ENCODE measurements around the gene UBC. TPM values are rescaled to one million over a fixed set of nuclear protein-coding genes. Genes with fewer than 3 reads are reported as not detected.
A peak's percentile ranks its signal among the peaks of the same experiment; 100 is the strongest.

The UBC gene
- total and polyA plus RNA-seq, 9 of the 15 experiments (the other 6 are each of a cell fraction or from before 2014, with no cell fraction given): 533 to 1,153 (median 813) TPM

DNA sequence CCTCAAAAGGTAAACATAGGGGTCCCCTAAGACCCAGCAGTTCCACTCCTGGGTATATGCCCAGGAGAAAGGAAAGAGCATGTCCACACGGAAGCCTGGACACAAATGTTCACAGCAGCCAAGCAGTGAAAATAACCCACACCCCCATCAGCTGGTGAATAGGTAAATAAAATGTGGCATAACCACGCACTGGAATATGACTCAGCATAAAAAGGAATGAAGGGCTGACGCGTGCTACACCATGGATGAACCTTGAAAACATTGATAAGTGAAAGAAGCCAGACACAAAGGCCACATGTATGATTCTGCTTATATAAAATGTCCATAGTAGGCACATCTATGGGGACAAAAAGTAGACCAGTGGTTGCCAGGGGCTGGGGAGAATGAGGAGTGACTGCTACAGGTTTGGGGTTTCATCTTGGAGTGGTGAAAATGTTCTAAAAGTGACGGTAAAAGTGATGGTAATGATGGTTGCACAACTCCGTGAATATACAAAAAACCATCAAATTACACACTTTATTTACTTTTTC lies 47.0 kb downstream of the UBC start (continued):
- TF ChIP-seq TBP (optimal IDR thresholded peaks at IDR 0.05; ENCODE audit: low read depth, low read length) (no peak), CUX1 (CRISPR knock-in tag; IDR thresholded peaks at IDR 0.05) (no peak), ATF6 (CRISPR knock-in tag; IDR thresholded peaks at IDR 0.05) (no peak), SMAD4 (CRISPR knock-in tag; conservative IDR thresholded peaks at IDR 0.05) (peak; percentile 75), TRIM28 (IDR thresholded peaks at IDR 0.05) (no peak), RAD21 (CRISPR knock-in tag; conservative IDR thresholded peaks at IDR 0.05 in 1 of 2, IDR thresholded peaks at IDR 0.05 in 1 of 2) (no peak), PRMT5 (CRISPR knock-in tag; IDR thresholded peaks at IDR 0.05) (no peak), NR2F6 (CRISPR knock-in tag; IDR thresholded peaks at IDR 0.05) (no peak), MYBL2 (IDR thresholded peaks at IDR 0.05; ENCODE audit: low read depth) (no peak), MYBL2 (CRISPR knock-in tag; IDR thresholded peaks at IDR 0.05; ENCODE audit: borderline replicate concordance) (no peak), SIN3A (IDR thresholded peaks at IDR 0.05; ENCODE audit: borderline replicate concordance in 2 of 2, control insufficient read depth in 1 of 2, low read depth in 2 of 2, low read length in 2 of 2) (no peak), CHD2 (IDR thresholded peaks at IDR 0.05; ENCODE audit: low read depth, low read length) (no peak), ZNF561 (CRISPR knock-in tag; conservative IDR thresholded peaks at IDR 0.05) (no peak), AFF1 (IDR thresholded peaks at IDR 0.05; ENCODE audit: low read depth in 1 of 2, partially characterized antibody in 2 of 2) (peak in 1 of 2 experiments; percentile 24), POLR2H (tag; IDR thresholded peaks at IDR 0.05; ENCODE audit: low read depth) (no peak), ZNF431 (CRISPR knock-in tag; IDR thresholded peaks at IDR 0.05) (no peak), BRD9 (IDR thresholded peaks at IDR 0.05; ENCODE audit: low read depth, partially characterized antibody) (peak; percentile 78)

Measured in K562 (cell line).